Fibroblast of villous mesenchyme (primary cell): Measurements from ENCODE around the gene CEP250. TPM values are rescaled to one million over a fixed set of nuclear protein-coding genes. Genes with fewer than 3 reads are reported as not detected.
A peak's percentile ranks its signal among the peaks of the same experiment; 100 is the strongest.
"Not testable (repeated sequence)": the region's sequence is repeated elsewhere in the genome, so short reads cannot be mapped to it uniquely, and the experiment has no call there.

Source experiments
- DNase-seq: peaks from one replicate; pipeline ENCODE4 v3.0.0-alpha.2; 2010; ENCODE audit warnings: low read depth
- H3K4me3 ChIP-seq: 2 replicates; pipeline ENCODE4 v1.5.1; 2011; ENCODE audit warnings: low read depth, mild to moderate bottlenecking, low read length
- CTCF ChIP-seq: IDR thresholded peaks from 2 replicates; pipeline ENCODE4 v1.5.1; 2012; ENCODE audit warnings: low read depth, mild to moderate bottlenecking, low read length; ENCODE audit not compliant: insufficient read depth
- total RNA-seq: library from RNA; depleted of rRNA; stranded (reverse); fragments of >200 nt; gene quantifications from 2 replicates; pipeline ENCODE4 v1.2.3, GENCODE V29; 2012

The CEP250 gene
- total RNA-seq, 1 donor = 22.0 TPM

GRCh38 chr20:35453647-35454046 lies 1.8 kb upstream of the CEP250 start:
- no peak for DNase-seq
- TF ChIP-seq CTCF = no peak
- no peak overlapping the region for H3K4me3 ChIP-seq

DNA sequence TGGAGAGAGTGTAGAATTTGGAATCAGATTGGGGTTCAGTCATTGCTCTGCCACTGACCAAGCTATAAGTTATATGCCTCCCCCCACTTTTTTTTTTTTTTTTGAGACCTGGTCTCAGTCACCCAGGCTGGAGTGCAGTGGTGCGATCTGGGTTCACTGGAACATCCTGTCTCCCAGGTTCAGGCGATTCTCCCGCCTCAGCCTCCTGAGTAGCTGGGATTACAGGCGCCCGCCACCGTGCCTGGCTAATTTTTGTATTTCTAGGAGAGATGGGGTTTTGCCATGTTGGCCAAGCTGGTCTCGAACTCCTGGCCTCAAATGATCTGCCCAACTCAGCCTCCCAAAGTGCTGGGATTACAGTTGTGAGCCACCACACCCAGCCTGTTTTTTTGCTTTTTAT lies 1.3 kb downstream of the CEP250 start:
- not testable (repeated sequence) for DNase-seq, H3K4me3 ChIP-seq

DNA sequence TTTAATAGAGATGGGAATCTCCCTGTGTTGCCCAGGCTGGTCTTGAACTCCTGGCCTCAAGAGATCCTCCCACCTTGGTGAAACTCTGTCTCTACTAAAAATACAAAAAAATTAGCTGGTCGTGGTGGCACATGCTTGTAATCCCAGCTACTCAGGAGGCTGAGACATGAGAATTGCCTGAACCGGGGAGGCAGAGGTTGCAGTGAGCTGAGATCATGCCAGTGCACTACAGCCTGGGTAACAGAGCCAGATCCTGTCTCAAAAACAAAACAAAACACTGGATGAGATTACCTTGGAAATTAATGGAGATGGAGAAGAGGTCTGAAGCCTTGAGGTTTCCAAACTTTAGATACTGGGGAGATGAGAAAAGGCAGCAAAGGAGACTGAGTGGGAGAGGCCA lies 2.1 kb downstream of the CEP250 start:
- not testable (repeated sequence) for DNase-seq

DNA sequence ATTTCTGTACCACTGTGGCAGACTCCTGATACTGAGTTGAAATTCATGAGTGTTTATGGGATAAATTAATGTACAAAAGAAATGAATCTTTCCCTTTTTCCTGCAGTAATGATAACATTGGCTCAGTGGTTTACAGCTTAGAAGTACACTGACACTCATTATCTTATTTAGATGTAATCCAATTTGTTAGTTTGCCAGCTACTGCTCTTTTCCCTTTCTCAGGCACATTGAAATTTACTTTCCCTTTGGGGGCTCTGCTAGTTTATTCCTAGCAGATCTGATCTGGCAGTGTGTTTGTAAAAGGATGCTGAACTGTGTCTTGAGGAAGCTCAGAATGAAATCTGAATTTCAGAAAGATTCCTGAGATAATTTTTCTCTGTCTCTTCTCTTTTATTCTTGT lies 3.0 kb downstream of the CEP250 start:
- H3K4me3 ChIP-seq = no peak overlapping the region
- DNase-seq = no peak
- TF ChIP-seq CTCF = no peak

More for the DNA sequence above, 2.1 kb downstream of the CEP250 start:
- not testable (repeated sequence) for H3K4me3 ChIP-seq

DNA sequence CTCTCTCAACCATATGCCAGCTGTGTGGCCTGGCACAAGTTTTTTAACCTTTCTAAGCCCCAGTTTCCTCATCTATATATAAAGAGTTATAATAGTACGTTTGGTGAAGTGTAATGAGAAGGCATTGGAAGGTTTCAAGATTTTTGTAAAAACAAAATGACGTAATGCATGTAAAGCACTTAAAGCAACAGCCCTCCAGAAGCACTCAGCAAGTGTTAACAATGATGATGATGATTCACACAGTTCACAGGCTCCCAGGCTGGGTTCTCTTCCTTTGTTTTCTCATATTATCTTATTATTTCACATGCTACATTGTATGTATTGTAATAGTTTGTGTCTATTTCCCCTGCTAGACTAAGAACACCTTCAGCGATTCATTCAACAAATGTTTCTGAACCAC lies 6.2 kb downstream of the CEP250 start:
- no peak for DNase-seq

DNA sequence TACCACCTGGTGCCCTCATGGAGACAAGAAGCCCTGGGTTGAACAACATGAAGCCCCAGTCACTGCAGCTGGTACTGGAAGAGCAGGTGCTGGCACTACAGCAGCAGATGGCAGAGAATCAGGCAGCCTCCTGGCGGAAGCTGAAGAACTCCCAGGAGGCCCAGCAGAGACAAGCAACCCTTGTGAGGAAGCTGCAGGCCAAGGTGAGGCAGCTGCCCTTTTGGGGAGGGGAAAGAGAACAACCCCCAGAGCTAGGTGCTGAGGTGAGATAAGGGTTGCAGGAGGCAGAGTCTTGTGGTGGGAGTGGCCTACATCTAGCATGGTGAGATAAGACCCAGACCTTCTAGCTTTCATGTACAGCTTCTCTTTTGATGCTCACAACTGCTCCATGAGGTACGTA lies 7.0 kb downstream of the CEP250 start:
- H3K4me3 ChIP-seq = no peak overlapping the region
- TF ChIP-seq CTCF = no peak
- no peak for DNase-seq

More for the DNA sequence above, 6.2 kb downstream of the CEP250 start:
- no peak for TF ChIP-seq CTCF
- H3K4me3 ChIP-seq = no peak overlapping the region

DNA sequence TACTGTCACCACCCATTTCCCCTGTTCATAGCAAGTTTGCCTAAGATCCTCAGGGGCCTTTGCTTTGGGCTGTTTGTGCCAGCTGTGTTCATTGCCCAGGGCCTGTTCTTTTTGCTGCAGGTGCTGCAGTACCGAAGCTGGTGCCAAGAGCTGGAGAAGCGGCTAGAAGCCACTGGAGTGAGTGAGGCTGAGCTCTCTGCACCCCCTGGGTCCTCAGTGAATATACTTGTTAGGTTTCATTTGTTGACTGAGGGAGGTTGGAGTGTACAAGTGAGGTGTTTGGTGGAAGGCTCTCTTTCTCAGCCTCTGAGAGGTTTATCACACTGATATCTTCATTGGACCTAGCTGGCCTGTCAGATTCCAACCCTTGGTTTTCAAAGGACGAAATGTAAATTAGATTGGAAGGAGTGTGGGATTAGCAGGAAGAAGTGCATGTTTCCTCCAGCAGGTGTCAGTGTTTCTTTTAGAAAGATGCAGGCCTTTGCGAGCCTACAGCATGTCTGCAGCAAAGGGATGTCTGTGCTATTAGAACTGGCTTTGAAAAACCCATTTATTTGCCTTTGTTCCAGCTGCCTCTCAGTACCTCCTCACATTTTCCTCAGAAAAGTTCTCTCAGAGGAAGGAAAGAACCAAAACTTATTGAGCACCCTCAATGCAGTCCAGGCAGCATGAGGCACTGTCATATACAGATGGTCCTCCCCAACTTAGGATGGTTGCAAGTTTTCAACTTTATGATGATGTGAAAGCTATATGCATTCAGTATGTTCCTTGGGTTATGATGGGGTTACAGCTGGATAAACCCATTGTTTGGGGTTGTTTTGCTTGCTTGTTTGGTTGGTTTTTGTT lies 8.3 kb downstream of the CEP250 start:
- DNase-seq = peak; percentile 75
- TF ChIP-seq CTCF = peak; percentile 74
- no peak overlapping the region for H3K4me3 ChIP-seq

DNA sequence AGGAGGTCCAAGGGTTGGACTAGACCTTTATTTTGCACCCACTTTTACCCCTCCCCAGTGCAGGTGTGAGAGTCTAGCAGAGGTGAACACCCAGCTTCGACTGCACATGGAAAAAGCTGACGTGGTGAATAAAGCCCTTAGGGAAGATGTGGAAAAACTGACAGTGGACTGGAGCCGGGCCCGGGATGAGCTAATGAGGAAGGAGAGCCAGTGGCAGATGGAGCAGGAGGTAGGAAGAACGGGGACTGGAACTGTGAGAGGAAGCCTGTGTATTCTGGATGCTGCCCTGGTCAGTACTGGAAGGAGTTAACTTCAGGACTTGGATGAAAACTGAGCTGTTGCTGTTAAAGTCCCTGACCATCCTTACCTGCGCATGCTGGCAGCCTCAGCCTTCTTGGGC lies 10.6 kb downstream of the CEP250 start:
- DNase-seq = no peak
- no peak for TF ChIP-seq CTCF
- H3K4me3 ChIP-seq = no peak overlapping the region
